GM12878 (cell line): ENCODE data around the gene KLHDC10. TPM values are rescaled to one million over a fixed set of nuclear protein-coding genes. Genes with fewer than 3 reads are reported as not detected.

Experiments
- ATAC-seq: fragments of 200-7000 bp; cut with Tn5 transposase; 3 replicates; pipeline ENCODE4 v1.9.1; 2020; ENCODE audit warnings: mild to moderate bottlenecking, moderate library complexity
- BruUV-seq: library from RNA; stranded (reverse); fragments of 400-500 nt; replicated peaks from 2 replicates; lab custom pipeline; 2021; lab: Mats Ljungman, UMichigan
- CTCF ChIA-PET: fragments of 300-600 bp; sonication (Branson Sonifier 250); formaldehyde crosslinking; extraction: SDS; loops from one replicate; lab custom pipeline; 2021; ENCODE audit warnings: inconsistent platforms; lab: Yijun Ruan, JAX
- POLR2A ChIA-PET: fragments of 350-600 bp; formaldehyde crosslinking; extraction: SDS; loops from one replicate; lab custom pipeline; 2021; ENCODE audit warnings: inconsistent platforms; lab: Charles Lee
- RAD21 ChIA-PET: fragments of 300-600 bp; sonication (Branson Sonifier 250); formaldehyde crosslinking; loops from one replicate; lab custom pipeline; 2023; ENCODE audit warnings: antibody characterized with exemption; ENCODE audit not compliant: unreplicated experiment; lab: Charles Lee
- SMC1A ChIA-PET: fragments of 300-600 bp; sonication (Branson Sonifier 250); formaldehyde crosslinking; loops from one replicate; lab custom pipeline; 2023; ENCODE audit not compliant: unreplicated experiment, uncharacterized antibody; lab: Charles Lee
- DNase-seq: peaks from one replicate; pipeline ENCODE4 v3.0.0-alpha.2; 2011; ENCODE audit warnings: low read depth, low spot score
- FAIRE-seq: peaks from 3 replicates; lab custom pipeline; 2011; peaks lifted over from hg19 to GRCh38; lab: Jason Lieb, UNC
- H2AFZ ChIP-seq: 2 replicates; pipeline ENCODE4 v1.6.0; 2011; ENCODE audit warnings: low read depth, low read length, control low read depth; ENCODE audit not compliant: control insufficient read depth
- H3K27ac ChIP-seq: 2 replicates; pipeline ENCODE4 v1.5.1; 2011; ENCODE audit warnings: control low read depth; ENCODE audit not compliant: control insufficient read depth, insufficient read depth
- H3K27me3 ChIP-seq, 2 experiments: replicated peaks in 1 of 2; 2 replicates each; pipeline versions ENCODE4 v1.6.0 to v1.6.1; 2011; ENCODE audit warnings: low read length in 1 of 2; ENCODE audit not compliant: control insufficient read depth in 2 of 2, insufficient read depth in 2 of 2
- H3K36me3 ChIP-seq, 2 experiments: 2 replicates each; pipeline ENCODE4 v1.5.1; 2011; ENCODE audit warnings: low read length in 1 of 2; ENCODE audit not compliant: control insufficient read depth in 2 of 2, insufficient read depth in 2 of 2
- H3K4me1 ChIP-seq: 2 replicates; pipeline ENCODE4 v1.6.1; 2011; ENCODE audit warnings: mild to moderate bottlenecking, low read length, moderate library complexity, mixed read lengths; ENCODE audit not compliant: control insufficient read depth, insufficient read depth
- H3K4me2 ChIP-seq: 2 replicates; pipeline ENCODE4 v1.6.0; 2011; ENCODE audit warnings: control low read depth; ENCODE audit not compliant: control insufficient read depth, insufficient read depth
- H3K4me3 ChIP-seq: fragments of 200-600 bp; sonication (generic); 2 replicates; pipeline ENCODE4 v1.5.1; 2016
- H3K79me2 ChIP-seq: 2 replicates; pipeline ENCODE4 v1.6.0; 2011; ENCODE audit warnings: low read length; ENCODE audit not compliant: control insufficient read depth, insufficient read depth
- H3K9ac ChIP-seq: 2 replicates; pipeline ENCODE4 v1.8.0; 2011; ENCODE audit warnings: low read length, control low read depth, mixed read lengths; ENCODE audit not compliant: control insufficient read depth, insufficient read depth
- H3K9me3 ChIP-seq: replicated peaks from 3 replicates; pipeline ENCODE4 v1.5.1; 2011; ENCODE audit warnings: mild to moderate bottlenecking, low read length; ENCODE audit not compliant: control insufficient read depth, insufficient read depth
- H4K20me1 ChIP-seq: 2 replicates; pipeline ENCODE4 v1.6.0; 2011; ENCODE audit not compliant: control insufficient read depth, insufficient read depth
- BCL11A ChIP-seq: IDR thresholded peaks from 2 replicates; pipeline ENCODE4 v1.6.1; 2011; ENCODE audit warnings: low read depth, low read length
- CREB1 ChIP-seq: IDR thresholded peaks from 2 replicates; pipeline ENCODE4 v1.6.1; 2012; ENCODE audit warnings: low read depth, mild to moderate bottlenecking, inconsistent platforms
- EED ChIP-seq: sonication (generic); IDR thresholded peaks from 2 replicates; pipeline ENCODE4 v1.6.1; 2016; ENCODE audit warnings: antibody characterized with exemption, low read depth
- EZH2 ChIP-seq: IDR thresholded peaks from 2 replicates; pipeline ENCODE4 v1.6.1; 2012; ENCODE audit warnings: low read depth, mild to moderate bottlenecking, control low read depth, inconsistent platforms, low read length, borderline replicate concordance; ENCODE audit not compliant: control insufficient read depth
- GABPA ChIP-seq: IDR thresholded peaks from 2 replicates; pipeline ENCODE4 v1.6.1; 2014; ENCODE audit warnings: antibody characterized with exemption, low read depth, mild to moderate bottlenecking, inconsistent platforms
- HCFC1 ChIP-seq: fragments of 150-350 bp; IDR thresholded peaks from 2 replicates; pipeline ENCODE4 v1.6.1; 2014; ENCODE audit warnings: low read length
- KDM1A ChIP-seq: fragments of 200-600 bp; sonication (generic); IDR thresholded peaks from 2 replicates; pipeline ENCODE4 v1.6.1; 2016; ENCODE audit warnings: borderline replicate concordance
- MTA3 ChIP-seq: IDR thresholded peaks from 2 replicates; pipeline ENCODE4 v1.6.1; 2012; ENCODE audit warnings: low read length, inconsistent platforms, borderline replicate concordance
- NFIC ChIP-seq: IDR thresholded peaks from 2 replicates; pipeline ENCODE4 v1.6.1; 2012; ENCODE audit warnings: low read depth, mild to moderate bottlenecking, inconsistent platforms, low read length, moderate library complexity
- NR2F1 ChIP-seq: fragments of 450-650 bp; conservative IDR thresholded peaks from 2 replicates; pipeline ENCODE4 v1.6.1; 2017; ENCODE audit warnings: mild to moderate bottlenecking
- POLR2AphosphoS5 ChIP-seq: IDR thresholded peaks from 2 replicates; pipeline ENCODE4 v1.6.1; 2011; ENCODE audit warnings: mild to moderate bottlenecking, low read length, inconsistent platforms
- REST ChIP-seq: IDR thresholded peaks from 2 replicates; pipeline ENCODE4 v1.6.1; 2012; ENCODE audit warnings: mild to moderate bottlenecking, low read depth, low read length
- RFX5 ChIP-seq: IDR thresholded peaks from 2 replicates; pipeline ENCODE4 v1.6.1; 2011; ENCODE audit warnings: low read depth, low read length, improper control_type of control experiment
- SIX5 ChIP-seq: IDR thresholded peaks from 2 replicates; pipeline ENCODE4 v1.6.1; 2011; ENCODE audit warnings: mild to moderate bottlenecking, low read depth, low read length, moderate library complexity; ENCODE audit not compliant: severe bottlenecking
- WGBS: methylation state at CpG from one replicate; pipeline ENCODE4 v1.1.6; 2016; ENCODE audit warnings: low lambda C conversion rate; ENCODE audit not compliant: insufficient replicate concordance, insufficient coverage; ENCODE audit errors: missing lambda C conversion rate; 5-methylcytosine and 5-hydroxymethylcytosine counted together
- in situ Hi-C: fragments of 300-500 bp; cut with MboI; formaldehyde crosslinking; loops from 9 replicates; pipeline ENCODE4 v1.14.3; 2018; ENCODE audit warnings: mixed read lengths
- intact Hi-C: fragments of 100-400 bp; cut with micrococcal nuclease; formaldehyde crosslinking; loops from one replicate; pipeline ENCODE4 v1.14.2; 2022; ENCODE audit not compliant: unreplicated experiment
- polyA plus RNA-seq, 11 experiments: library from polyadenylated mRNA; depleted of rRNA in 4 of 11; unstranded in 6 of 11; stranded (reverse) in 5 of 11; fragments of >200 nt; fragmentation: Nextera tagmentation in 4 of 11; fragmentation: Illumina TruSeq in 1 of 11; extraction: Ambion mirVana in 4 of 11; extraction: Trizol in 1 of 11; gene quantifications; 1 replicate in 1 of 11; 2 replicates in 10 of 11; pipeline versions ENCODE4 v1.2.1 to v1.2.3, GENCODE V29; 2011 to 2016; ENCODE audit warnings: inconsistent platforms in 2 of 11, missing spikeins in 2 of 11, low read depth in 1 of 11
- total RNA-seq, 4 experiments: library from RNA; depleted of rRNA in 3 of 4; stranded (reverse); fragments of >200 nt in 3 of 4; fragmentation: Illumina TruSeq in 1 of 4; extraction: Trizol in 1 of 4; gene quantifications; 2 replicates each; pipeline versions ENCODE4 v1.2.1 to v1.2.3, GENCODE V29; 2013 to 2021

Gene KLHDC10
- total and polyA plus RNA-seq, 10 of the 15 experiments (the other 5 are each of a cell fraction or from before 2014, with no cell fraction given) = 2.9 to 20.6 (median 9.4) TPM

GRCh38 chr7:130112093-130112492, 41.8 kb downstream of the KLHDC10 start:
- H3K4me2 ChIP-seq = peak overlapping the region; percentile 38
- TF ChIP-seq EED (0 out of 2 replicates have a peak, but pooled peaks have one; percentile 28), SIX5 (no peak), CREB1 (no peak)
- H3K27ac ChIP-seq = 0 out of 2 replicates have a peak overlapping the region, but pooled peaks have one; percentile 50
- no peak for ATAC-seq
- no peaks in the 10 kb centered on the region for H3K27me3 ChIP-seq
- ChIA-PET CTCF (interaction anchor here (1.5 kb wide), 1 partner anchor 20 kb away, joined by 3 read pairs; no protein-coding TSS in a partner anchor), RAD21 (interaction anchor here (0.7 to 1.0 kb wide), 2 partner anchors 40 to 646 kb away, joined by 3 read pairs; no protein-coding TSS in a partner anchor), POLR2A (interaction anchor here (0.6 kb wide), 1 partner anchor 585 kb away, joined by 4 read pairs; no protein-coding TSS in a partner anchor), SMC1A (interaction anchor here (0.9 to 2.4 kb wide), 6 partner anchors 9 to 42 kb away, joined by 3 to 7 read pairs (median 4); partner anchors contain the start of gene KLHDC10)
- no peaks in the 10 kb centered on the region for H4K20me1 ChIP-seq
- no peaks in the 10 kb centered on the region for H3K79me2 ChIP-seq
- H3K4me1 ChIP-seq = peaks cover 32% of the 10 kb centered on the region
- no peak overlapping the region for H2AFZ ChIP-seq
- no peak for FAIRE-seq
- intact Hi-C loops (no loop called here), in situ Hi-C loops (no loop called here)
- H3K9ac ChIP-seq = no peak overlapping the region
- no peaks in the 10 kb centered on the region for H3K36me3 ChIP-seq
- 69% methylated on average over 2 of the region's 2 CpGs for WGBS
- no TSS peak for BruUV-seq
- no peak for DNase-seq
- H3K4me3 ChIP-seq = no peak overlapping the region
- no peaks in the 10 kb centered on the region for H3K9me3 ChIP-seq

- POLR2A ChIA-PET = interaction anchor here (0.5 to 0.6 kb wide), 2 partner anchors 125 to 584 kb away, joined by 4 read pairs; no protein-coding TSS in a partner anchor
- Histone ChIP-seq H3K27ac (no peak overlapping the region), H2AFZ (no peak overlapping the region), H4K20me1 (no peaks in the 10 kb centered on the region), H3K27me3 (no peaks in the 10 kb centered on the region), H3K4me1 (peaks cover 32% of the 10 kb centered on the region), H3K79me2 (no peaks in the 10 kb centered on the region), H3K9me3 (no peaks in the 10 kb centered on the region), H3K4me2 (no peak overlapping the region), H3K36me3 (no peaks in the 10 kb centered on the region), H3K4me3 (no peak overlapping the region), H3K9ac (no peak overlapping the region)
- DNase-seq (no peak), ATAC-seq (no peak), FAIRE-seq (no peak)
- 76% methylated on average over 2 of the region's 4 CpGs for WGBS
- CTCF ChIA-PET = interaction anchor here (1.5 kb wide), 1 partner anchor 21 kb away, joined by 3 read pairs; no protein-coding TSS in a partner anchor
- in situ Hi-C loops (no loop called here), intact Hi-C loops (no loop called here)
- BruUV-seq = no TSS peak
- RAD21 ChIA-PET = interaction anchor here (0.7 to 1.0 kb wide), 2 partner anchors 41 to 646 kb away, joined by 3 read pairs; no protein-coding TSS in a partner anchor
- SMC1A ChIA-PET = interaction anchor here (1.2 to 2.2 kb wide), 3 partner anchors 11 to 30 kb away, joined by 4 to 6 read pairs (median 5); no protein-coding TSS in a partner anchor
- no peak for TF ChIP-seq MTA3
- no peak for TF ChIP-seq RFX5
- TF ChIP-seq BCL11A = no peak
- no peak for TF ChIP-seq GABPA
- TF ChIP-seq KDM1A = no peak
- TF ChIP-seq NR2F1 = no peak
- no peak for TF ChIP-seq POLR2AphosphoS5
- no peak for TF ChIP-seq REST
- TF ChIP-seq HCFC1 = no peak
- no peak for TF ChIP-seq EZH2
- TF ChIP-seq NFIC = no peak
These were observed 42.5 kb downstream of the KLHDC10 start for GRCh38 chr7:130112662-130113425.
